ENCODE results near the gene AQR. TPM values are rescaled to one million over a fixed set of nuclear protein-coding genes. Genes with fewer than 3 reads are reported as not detected.

Gene AQR
- total RNA-seq, 1 experiment from 2014 or later: 30.7 TPM

DNA sequence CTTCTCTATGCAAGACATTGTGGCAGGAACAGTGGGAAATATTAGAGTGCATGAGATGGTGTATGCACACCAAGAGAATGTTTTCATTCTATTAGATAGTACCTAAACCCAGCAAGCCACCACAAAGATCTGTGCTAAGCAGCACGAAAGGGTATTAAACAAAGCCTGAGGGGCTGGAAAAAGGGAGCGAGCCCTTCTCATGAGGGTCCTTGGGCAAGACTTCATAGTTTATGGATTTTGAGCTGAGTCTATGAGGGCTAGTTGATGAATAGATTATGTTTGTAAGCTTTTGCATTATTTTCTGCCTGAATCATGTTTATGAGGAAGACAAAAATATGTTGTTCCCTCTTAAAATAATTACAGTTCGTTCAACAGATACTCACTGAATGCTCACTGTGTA is 164.8 kb downstream of the AQR start:
- H3K4me2 ChIP-seq (ENCODE audit: low read length): no peak overlapping the region
- no peaks in the 10 kb centered on the region for H3K9me3 ChIP-seq (ENCODE audit: control insufficient read depth in 1 of 2, insufficient read depth in 1 of 2, low read depth in 1 of 2, low read length in 2 of 2)
- no peaks in the 10 kb centered on the region for H4K20me1 ChIP-seq (ENCODE audit: insufficient read depth)
- H3K27ac ChIP-seq (ENCODE audit: low read depth, low read length): no peak overlapping the region
- CTCF ChIA-PET: no interaction called here
- H3K4me3 ChIP-seq (replicated peaks in 1 of 2; ENCODE audit: low read depth in 1 of 2, low read length in 2 of 2): no peak overlapping the region
- no peak overlapping the region for H3K9ac ChIP-seq (ENCODE audit: low read length)
- intact Hi-C loops (cut with micrococcal nuclease): no loop called here
- RAD21 ChIA-PET (ENCODE audit: low non-redundant PET in 1 of 2, low total read pairs in 2 of 2, uncharacterized antibody in 2 of 2, unreplicated experiment in 2 of 2): no interaction called here
- TF ChIP-seq TCF7L2 (IDR thresholded peaks at IDR 0.05; ENCODE audit: borderline replicate concordance, extremely low read depth, insufficient read depth, insufficient read length): no peak
- TF ChIP-seq POLR2A (IDR thresholded peaks at IDR 0.05; ENCODE audit: borderline replicate concordance, extremely low read depth, insufficient read depth, insufficient read length): no peak
- no peak for TF ChIP-seq ZBTB33 (IDR thresholded peaks at IDR 0.05; ENCODE audit: extremely low read depth, insufficient replicate concordance, low read length)
- TF ChIP-seq CBX3 (IDR thresholded peaks at IDR 0.05; ENCODE audit: low read depth): no peak
- TF ChIP-seq MAX (IDR thresholded peaks at IDR 0.05): no peak
- TF ChIP-seq FOSL1 (IDR thresholded peaks at IDR 0.05; ENCODE audit: low read depth): no peak
- POLR2A ChIA-PET: no interaction called here
- H2AFZ ChIP-seq (ENCODE audit: low read depth, low read length, poor library complexity, severe bottlenecking): no peak overlapping the region
- H3K4me1 ChIP-seq (ENCODE audit: control insufficient read depth in 1 of 2, insufficient read depth in 2 of 2, low read length in 2 of 2): no peaks in the 10 kb centered on the region
- H3K79me2 ChIP-seq (ENCODE audit: insufficient read depth, low read length): no peaks in the 10 kb centered on the region
- no peaks in the 10 kb centered on the region; the same call in 1 of the 2 replicates for H3K27me3 ChIP-seq (ENCODE audit: insufficient read depth, low read length)
- DNase-seq (ENCODE audit: low read depth, low spot score) (no peak), ATAC-seq (no peak)
- no peaks in the 10 kb centered on the region for H3K9me2 ChIP-seq (ENCODE audit: insufficient read depth)
- H3K36me3 ChIP-seq (ENCODE audit: control insufficient read depth in 1 of 2, insufficient read depth in 2 of 2, low read length in 2 of 2): no peaks in the 10 kb centered on the region
- BruUV-seq (replicated peaks): no TSS peak

GRCh38 chr15:34804113-34804512 is 165.4 kb downstream of the AQR start:
- Histone ChIP-seq H3K9ac (ENCODE audit: low read length) (no peak overlapping the region), H3K9me3 (ENCODE audit: control insufficient read depth in 1 of 2, insufficient read depth in 1 of 2, low read depth in 1 of 2, low read length in 2 of 2) (no peaks in the 10 kb centered on the region), H3K79me2 (ENCODE audit: insufficient read depth, low read length) (no peaks in the 10 kb centered on the region), H3K4me3 (replicated peaks in 1 of 2; ENCODE audit: low read depth in 1 of 2, low read length in 2 of 2) (no peak overlapping the region), H3K36me3 (ENCODE audit: control insufficient read depth in 1 of 2, insufficient read depth in 2 of 2, low read length in 2 of 2) (no peaks in the 10 kb centered on the region), H3K4me1 (ENCODE audit: control insufficient read depth in 1 of 2, insufficient read depth in 2 of 2, low read length in 2 of 2) (no peaks in the 10 kb centered on the region), H3K27me3 (ENCODE audit: insufficient read depth, low read length) (no peaks in the 10 kb centered on the region; the same call in none of the 2 replicates), H3K9me2 (ENCODE audit: insufficient read depth) (no peaks in the 10 kb centered on the region), H3K27ac (ENCODE audit: low read depth, low read length) (no peak overlapping the region), H2AFZ (ENCODE audit: low read depth, low read length, poor library complexity, severe bottlenecking) (no peak overlapping the region), H3K4me2 (ENCODE audit: low read length) (no peak overlapping the region), H4K20me1 (ENCODE audit: insufficient read depth) (no peaks in the 10 kb centered on the region)
- ChIA-PET CTCF (no interaction called here), POLR2A (no interaction called here), RAD21 (ENCODE audit: low non-redundant PET in 1 of 2, low total read pairs in 2 of 2, uncharacterized antibody in 2 of 2, unreplicated experiment in 2 of 2) (no interaction called here)
- BruUV-seq (replicated peaks): no TSS peak
- intact Hi-C loops (cut with micrococcal nuclease): no loop called here
- ATAC-seq (no peak), DNase-seq (ENCODE audit: low read depth, low spot score) (no peak)
- TF ChIP-seq CEBPB (IDR thresholded peaks at IDR 0.05; ENCODE audit: low read depth) (no peak), EZH2phosphoT487 (IDR thresholded peaks at IDR 0.05; ENCODE audit: borderline replicate concordance) (no peak), SRF (IDR thresholded peaks at IDR 0.05; ENCODE audit: low read depth) (no peak), ZBTB33 (IDR thresholded peaks at IDR 0.05; ENCODE audit: extremely low read depth, insufficient replicate concordance, low read length) (no peak), TCF7L2 (IDR thresholded peaks at IDR 0.05; ENCODE audit: borderline replicate concordance, extremely low read depth, insufficient read depth, insufficient read length) (no peak), FOSL1 (IDR thresholded peaks at IDR 0.05; ENCODE audit: low read depth) (no peak), SP1 (IDR thresholded peaks at IDR 0.05; ENCODE audit: low read depth) (no peak), SIN3A (IDR thresholded peaks at IDR 0.05; ENCODE audit: low read depth) (no peak), POLR2A (IDR thresholded peaks at IDR 0.05; ENCODE audit: borderline replicate concordance, extremely low read depth, insufficient read depth, insufficient read length) (no peak), EGR1 (IDR thresholded peaks at IDR 0.05; ENCODE audit: low read depth) (no peak)
- TF ChIP-seq, protein P1, sequence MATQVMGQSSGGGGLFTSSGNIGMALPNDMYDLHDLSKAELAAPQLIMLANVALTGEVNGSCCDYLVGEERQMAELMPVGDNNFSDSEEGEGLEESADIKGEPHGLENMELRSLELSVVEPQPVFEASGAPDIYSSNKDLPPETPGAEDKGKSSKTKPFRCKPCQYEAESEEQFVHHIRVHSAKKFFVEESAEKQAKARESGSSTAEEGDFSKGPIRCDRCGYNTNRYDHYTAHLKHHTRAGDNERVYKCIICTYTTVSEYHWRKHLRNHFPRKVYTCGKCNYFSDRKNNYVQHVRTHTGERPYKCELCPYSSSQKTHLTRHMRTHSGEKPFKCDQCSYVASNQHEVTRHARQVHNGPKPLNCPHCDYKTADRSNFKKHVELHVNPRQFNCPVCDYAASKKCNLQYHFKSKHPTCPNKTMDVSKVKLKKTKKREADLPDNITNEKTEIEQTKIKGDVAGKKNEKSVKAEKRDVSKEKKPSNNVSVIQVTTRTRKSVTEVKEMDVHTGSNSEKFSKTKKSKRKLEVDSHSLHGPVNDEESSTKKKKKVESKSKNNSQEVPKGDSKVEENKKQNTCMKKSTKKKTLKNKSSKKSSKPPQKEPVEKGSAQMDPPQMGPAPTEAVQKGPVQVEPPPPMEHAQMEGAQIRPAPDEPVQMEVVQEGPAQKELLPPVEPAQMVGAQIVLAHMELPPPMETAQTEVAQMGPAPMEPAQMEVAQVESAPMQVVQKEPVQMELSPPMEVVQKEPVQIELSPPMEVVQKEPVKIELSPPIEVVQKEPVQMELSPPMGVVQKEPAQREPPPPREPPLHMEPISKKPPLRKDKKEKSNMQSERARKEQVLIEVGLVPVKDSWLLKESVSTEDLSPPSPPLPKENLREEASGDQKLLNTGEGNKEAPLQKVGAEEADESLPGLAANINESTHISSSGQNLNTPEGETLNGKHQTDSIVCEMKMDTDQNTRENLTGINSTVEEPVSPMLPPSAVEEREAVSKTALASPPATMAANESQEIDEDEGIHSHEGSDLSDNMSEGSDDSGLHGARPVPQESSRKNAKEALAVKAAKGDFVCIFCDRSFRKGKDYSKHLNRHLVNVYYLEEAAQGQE (IDR thresholded peaks at IDR 0.05; ENCODE audit: low read depth): no peak
